Neural cell (in vitro differentiated cells): ENCODE results near the gene IL17RD. TPM values are rescaled to one million over a fixed set of nuclear protein-coding genes. Genes with fewer than 3 reads are reported as not detected.

ENCODE experiments used
- H2AFZ ChIP-seq: fragments of 200-600, 300-800 bp; sonication (generic), shearing (Covaris generic); 2 replicates; pipeline ENCODE4 v1.6.0; 2014; ENCODE audit warnings: low read depth, mild to moderate bottlenecking, antibody characterized with exemption, low read length, moderate library complexity
- H3F3A ChIP-seq: fragments of 200-600 bp; shearing (Covaris generic); 2 replicates; pipeline ENCODE4 v1.6.1; 2016; ENCODE audit warnings: mild to moderate bottlenecking, moderate library complexity, mixed read lengths, antibody characterized with exemption, low read length; ENCODE audit not compliant: insufficient read depth, poor library complexity, severe bottlenecking
- H3K27ac ChIP-seq: fragments of 200-600, 300-800 bp; sonication (generic), shearing (Covaris generic); 2 replicates; pipeline ENCODE4 v1.5.1; 2014; ENCODE audit warnings: mild to moderate bottlenecking, low read length, moderate library complexity
- H3K27me3 ChIP-seq: fragments of 300-800, 200-600 bp; sonication (generic), shearing (Covaris generic); 2 replicates; pipeline ENCODE4 v1.6.0; 2014; ENCODE audit warnings: mild to moderate bottlenecking, low read depth, low read length, moderate library complexity; ENCODE audit not compliant: insufficient read depth
- H3K36me3 ChIP-seq: fragments of 300-800, 200-600 bp; sonication (generic), shearing (Covaris generic); 2 replicates; pipeline ENCODE4 v1.5.1; 2014; ENCODE audit warnings: mild to moderate bottlenecking, antibody characterized with exemption, low read length, moderate library complexity; ENCODE audit not compliant: insufficient read depth
- H3K4me2 ChIP-seq: fragments of 300-800, 200-600 bp; sonication (generic), shearing (Covaris generic); 2 replicates; pipeline ENCODE4 v1.6.0; 2014; ENCODE audit warnings: mild to moderate bottlenecking, low read length
- H3K4me3 ChIP-seq: fragments of 300-800, 200-600 bp; sonication (generic), shearing (Covaris generic); 2 replicates; pipeline ENCODE4 v1.5.1; 2014; ENCODE audit warnings: mild to moderate bottlenecking, low read length, moderate library complexity
- H3K79me2 ChIP-seq: fragments of 200-600 bp; shearing (Covaris generic); replicated peaks from 2 replicates; pipeline ENCODE4 v1.6.0; 2014; ENCODE audit warnings: mild to moderate bottlenecking, low read length, moderate library complexity; ENCODE audit not compliant: insufficient read depth
- H3K9ac ChIP-seq: fragments of 300-800, 200-600 bp; sonication (generic), shearing (Covaris generic); 2 replicates; pipeline ENCODE4 v1.6.1; 2016; ENCODE audit warnings: mild to moderate bottlenecking, low read length, mixed read lengths
- H3K9me2 ChIP-seq: fragments of 200-600 bp; shearing (Covaris generic); 2 replicates; pipeline ENCODE4 v1.6.1; 2016; ENCODE audit warnings: mild to moderate bottlenecking, low read length, mixed read lengths; ENCODE audit not compliant: insufficient read depth
- H3K9me3 ChIP-seq: fragments of 200-600, 300-800 bp; sonication (generic), shearing (Covaris generic); 2 replicates; pipeline ENCODE4 v1.6.1; 2016; ENCODE audit warnings: mild to moderate bottlenecking, mixed run types, low read length, moderate library complexity, mixed read lengths
- H4K20me1 ChIP-seq: fragments of 200-600 bp; shearing (Covaris generic); 2 replicates; pipeline ENCODE4 v1.6.1; 2016; ENCODE audit warnings: mild to moderate bottlenecking, mixed run types; ENCODE audit not compliant: insufficient read depth
- CTCF ChIP-seq: fragments of 450-650 bp; IDR thresholded peaks from 2 replicates; pipeline ENCODE4 v1.5.1; 2014; ENCODE audit warnings: antibody characterized with exemption, mild to moderate bottlenecking, moderate library complexity; ENCODE audit not compliant: poor library complexity, severe bottlenecking
- EP300 ChIP-seq: fragments of 450-650 bp; conservative IDR thresholded peaks from 2 replicates; pipeline ENCODE4 v1.6.1; 2014; ENCODE audit warnings: antibody characterized with exemption, mild to moderate bottlenecking, moderate library complexity; ENCODE audit not compliant: poor library complexity, severe bottlenecking
- EZH2 ChIP-seq: fragments of 200-600, 300-800 bp; shearing (Covaris generic), sonication (generic); IDR thresholded peaks from 2 replicates; pipeline ENCODE4 v1.6.1; 2014; ENCODE audit warnings: antibody characterized with exemption, low read length, borderline replicate concordance, mild to moderate bottlenecking; ENCODE audit not compliant: insufficient read depth, poor library complexity, severe bottlenecking
- MXI1 ChIP-seq: fragments of 450-650 bp; conservative IDR thresholded peaks from 2 replicates; pipeline ENCODE4 v1.6.1; 2014; ENCODE audit warnings: antibody characterized with exemption, mild to moderate bottlenecking; ENCODE audit not compliant: poor library complexity, severe bottlenecking
- POLR2AphosphoS5 ChIP-seq: IDR thresholded peaks from 2 replicates; pipeline ENCODE4 v1.6.1; 2012
- RAD21 ChIP-seq: fragments of 450-650 bp; conservative IDR thresholded peaks from 2 replicates; pipeline ENCODE4 v1.6.1; 2014; ENCODE audit warnings: antibody characterized with exemption, mild to moderate bottlenecking, moderate library complexity
- REST ChIP-seq: IDR thresholded peaks from 2 replicates; pipeline ENCODE4 v1.6.1; 2012; ENCODE audit warnings: borderline replicate concordance
- SMC3 ChIP-seq: fragments of 450-650 bp; conservative IDR thresholded peaks from 2 replicates; pipeline ENCODE4 v1.6.1; 2014; ENCODE audit warnings: antibody characterized with exemption, mild to moderate bottlenecking, moderate library complexity; ENCODE audit not compliant: poor library complexity
- TAF1 ChIP-seq: IDR thresholded peaks from 2 replicates; pipeline ENCODE4 v1.6.1; 2012; ENCODE audit warnings: low read depth
- polyA plus RNA-seq: library from polyadenylated mRNA; depleted of rRNA; stranded (reverse); fragments of >200 nt; gene quantifications from 2 replicates; pipeline ENCODE4 v1.2.3, GENCODE V29; 2014

Gene IL17RD
- polyA plus RNA-seq, 1 donor from 2014 or later = 14.8 TPM

GRCh38 chr3:57160076-57160764 is 4.9 kb downstream of the IL17RD start:
- H3K27me3 ChIP-seq = no peaks in the 10 kb centered on the region
- no peak overlapping the region for H2AFZ ChIP-seq
- TF ChIP-seq RAD21 = no peak
- no peak for TF ChIP-seq POLR2AphosphoS5
- no peak for TF ChIP-seq REST
- TF ChIP-seq TAF1 = no peak
- TF ChIP-seq EZH2 = no peak
- no peak for TF ChIP-seq SMC3
- TF ChIP-seq EP300 = no peak
- TF ChIP-seq MXI1 = no peak
- no peak overlapping the region for H3K4me3 ChIP-seq
- H3K79me2 ChIP-seq = peaks cover 85% of the 10 kb centered on the region
- H4K20me1 ChIP-seq = no peaks in the 10 kb centered on the region
- no peak overlapping the region for H3K9ac ChIP-seq
- H3F3A ChIP-seq = no peaks in the 10 kb centered on the region
- H3K9me3 ChIP-seq = no peaks in the 10 kb centered on the region
- no peak overlapping the region for H3K27ac ChIP-seq
- H3K36me3 ChIP-seq = no peaks in the 10 kb centered on the region
- no peaks in the 10 kb centered on the region for H3K9me2 ChIP-seq
- no peak overlapping the region for H3K4me2 ChIP-seq

GRCh38 chr3:57158813-57159738 is 6.1 kb downstream of the IL17RD start:
- no peak for TF ChIP-seq RAD21
- H3K4me2 ChIP-seq = no peak overlapping the region
- peaks cover 86% of the 10 kb centered on the region for H3K79me2 ChIP-seq
- H3K36me3 ChIP-seq = no peaks in the 10 kb centered on the region
- H3K27ac ChIP-seq = no peak overlapping the region
- H3K9me3 ChIP-seq = no peaks in the 10 kb centered on the region
- H2AFZ ChIP-seq = no peak overlapping the region
- no peaks in the 10 kb centered on the region for H3F3A ChIP-seq
- no peak overlapping the region for H3K4me3 ChIP-seq
- H3K9ac ChIP-seq = no peak overlapping the region
- H3K9me2 ChIP-seq = no peaks in the 10 kb centered on the region
- no peaks in the 10 kb centered on the region for H3K27me3 ChIP-seq
- no peaks in the 10 kb centered on the region for H4K20me1 ChIP-seq

GRCh38 chr3:57158325-57158724 is 6.8 kb downstream of the IL17RD start:
- Histone ChIP-seq H3K9me3 (no peaks in the 10 kb centered on the region), H3K79me2 (peaks cover 80% of the 10 kb centered on the region), H3K36me3 (no peaks in the 10 kb centered on the region), H3K27me3 (no peaks in the 10 kb centered on the region), H2AFZ (no peak overlapping the region), H4K20me1 (no peaks in the 10 kb centered on the region), H3K27ac (no peak overlapping the region), H3K9me2 (no peaks in the 10 kb centered on the region), H3K4me2 (no peak overlapping the region), H3F3A (no peaks in the 10 kb centered on the region), H3K4me3 (no peak overlapping the region), H3K9ac (no peak overlapping the region)
- TF ChIP-seq TAF1 (no peak), EZH2 (no peak), POLR2AphosphoS5 (no peak), CTCF (no peak), REST (no peak), EP300 (no peak), RAD21 (no peak), SMC3 (no peak), MXI1 (no peak)
